Lung (tissue), 13 donors: Measurements from ENCODE around the gene AGL. TPM values are rescaled to one million over a fixed set of nuclear protein-coding genes. Genes with fewer than 3 reads are reported as not detected.
A peak's percentile ranks its signal among the peaks of the same experiment; 100 is the strongest.
"Not testable (repeated sequence)": the region's sequence is repeated elsewhere in the genome, so short reads cannot be mapped to it uniquely, and the experiment has no call there.

Source experiments
- ATAC-seq: fragments of 200-7000 bp; cut with Tn5 transposase; one replicate; pipeline ENCODE4 v1.9.1; 2020; ENCODE audit warnings: moderate number of reproducible peaks; ENCODE audit not compliant: insufficient read depth, low FRiP score
- DNase-seq, 3 donors: peaks; one replicate each; pipeline ENCODE4 v3.0.0-alpha.2; 2013 to 2017
- H3K27ac ChIP-seq, 2 donors: one replicate each; pipeline ENCODE4 v1.5.1; 2013; ENCODE audit warnings: mild to moderate bottlenecking in 2 of 2, moderate library complexity in 2 of 2, control low read depth in 1 of 2, inconsistent platforms in 1 of 2, low read depth in 1 of 2, low read length in 1 of 2
- H3K27me3 ChIP-seq, 3 donors: one replicate each; pipeline ENCODE4 v1.5.1; 2013; ENCODE audit warnings: low read length in 2 of 3; ENCODE audit not compliant: control insufficient read depth in 3 of 3, insufficient read depth in 3 of 3
- H3K36me3 ChIP-seq, 4 donors: one replicate each; pipeline ENCODE4 v1.5.1; 2013; ENCODE audit warnings: low read length in 4 of 4, mild to moderate bottlenecking in 1 of 4, moderate library complexity in 1 of 4; ENCODE audit not compliant: control insufficient read depth in 4 of 4, insufficient read depth in 4 of 4
- H3K4me1 ChIP-seq, 5 donors: one replicate each; pipeline ENCODE4 v1.5.1; 2013; ENCODE audit warnings: low read length in 5 of 5, mild to moderate bottlenecking in 2 of 5, moderate library complexity in 1 of 5; ENCODE audit not compliant: control insufficient read depth in 5 of 5, insufficient read depth in 5 of 5
- H3K4me3 ChIP-seq: one replicate; pipeline ENCODE4 v1.5.1; 2013; ENCODE audit warnings: mild to moderate bottlenecking, control low read depth, moderate library complexity
- H3K9ac ChIP-seq, 2 donors: one replicate each; pipeline ENCODE4 v1.5.1; 2013; ENCODE audit warnings: low read length in 2 of 2, control low read depth in 1 of 2; ENCODE audit not compliant: insufficient read depth in 1 of 2
- H3K9me3 ChIP-seq, 4 donors: one replicate each; pipeline ENCODE4 v1.5.1; 2013; ENCODE audit warnings: low read length in 3 of 4, mild to moderate bottlenecking in 1 of 4, moderate library complexity in 1 of 4; ENCODE audit not compliant: control insufficient read depth in 4 of 4, insufficient read depth in 3 of 4
- CTCF ChIP-seq: IDR thresholded peaks from 2 replicates; pipeline ENCODE4 v1.5.1; 2012; ENCODE audit warnings: mild to moderate bottlenecking; ENCODE audit errors: control extremely low read depth, extremely low read depth
- WGBS, 2 donors: extraction: QIAGEN DNeasy Blood & Tissue Kit; methylation state at CpG; one replicate each; pipeline ENCODE4 v1.1.7; 2013; 5-methylcytosine and 5-hydroxymethylcytosine counted together
- polyA plus RNA-seq, 2 donors: library from polyadenylated mRNA; stranded (reverse); fragments of 200-250 nt; gene quantifications; one replicate each; pipeline ENCODE4 v1.2.1, GENCODE V29; 2013
- small RNA-seq: library from RNA; depleted of rRNA; stranded (forward); fragments of <200 nt; gene quantifications from one replicate; pipeline ENCODE3, GENCODE V24; 2014; ENCODE audit warnings: low replicate concordance
- total RNA-seq, 2 donors: library from RNA; depleted of rRNA in 1 of 2; stranded (reverse); fragments of >200 nt in 1 of 2; gene quantifications; one replicate each; pipeline ENCODE4 v1.2.1, GENCODE V29; 2014 to 2021
- donor health status: control.
- donor health status: control.
- donor health status: Bipolar disorder and iron deficiency.
- donor health status: healthy.
- donor health status: DM: yes; HTN: yes; CAD: no.

Gene AGL
- total and polyA plus RNA-seq, 4 donors: 4.3 to 24.0 (median 11.1) TPM

- DNase-seq (peak in 2 of 3 donors; percentile 6 to 23), ATAC-seq (no peak)
- H3K27me3 ChIP-seq: no peaks in the 10 kb centered on the region
- H3K36me3 ChIP-seq: peaks cover 0 to 11% (median 3%) of the 10 kb centered on the region in 4 donors
- H3K27ac ChIP-seq: no peak overlapping the region
- TF ChIP-seq CTCF: no peak
- peak overlapping the region; percentile 76 to 78 for H3K9ac ChIP-seq
- H3K9me3 ChIP-seq: no peaks in the 10 kb centered on the region
- WGBS, 2 donors: 53 to 58% methylated on average over 7 of the region's 7 CpGs
- peak overlapping the region; percentile 94 for H3K4me3 ChIP-seq
- peaks cover 0 to 7% (median 2%) of the 10 kb centered on the region in 5 donors for H3K4me1 ChIP-seq
Measured at GRCh38 chr1:99970713-99971255, 120.6 kb downstream of the AGL start.

GRCh38 chr1:99972066-99972465 lies 121.9 kb downstream of the AGL start:
- not testable (repeated sequence) for H3K27me3 ChIP-seq, H3K27ac ChIP-seq, DNase-seq, H3K4me1 ChIP-seq, H3K9ac ChIP-seq, H3K4me3 ChIP-seq, H3K9me3 ChIP-seq, ATAC-seq
- peaks cover 0 to 11% (median 6%) of the 10 kb centered on the region in 4 donors for H3K36me3 ChIP-seq
- 89 to 95% methylated on average over 7 of the region's 7 CpGs for WGBS, 2 donors

Small RNA genes lying within 50 kb of the gene (small RNA-seq; reads per million reads assigned to genes)
- not detected for gene AC096949.1

Other genes with a start within 250 kb of the AGL start
- 10 to 100 TPM; 27.3 to 32.2 TPM for gene PALMD, start 204.2 kb upstream of the AGL start, total RNA-seq
- gene PALMD, start 204.2 kb upstream of the AGL start, polyA plus RNA-seq: 10 to 100 TPM; 10.5 to 16.7 TPM
- gene FRRS1, start 83.7 kb upstream of the AGL start, total RNA-seq: 10 to 100 TPM; 11.3 to 12.1 TPM
- gene FRRS1, start 83.7 kb upstream of the AGL start, polyA plus RNA-seq: 1 to 10 TPM in 1 of 2 donors, under 1 TPM in 1; 0.67 to 3.4 TPM
- 10 to 100 TPM; 34.9 to 53.8 TPM for gene SLC35A3, start 119.6 kb downstream of the AGL start, total RNA-seq
- gene SLC35A3, start 119.6 kb downstream of the AGL start, polyA plus RNA-seq: 10 to 100 TPM; 10.8 to 24.3 TPM